C4-2B (cell line): Measurements from ENCODE around the gene KCNAB1.

ENCODE experiments used
- ZFX ChIP-seq: fragments of 450-650 bp; IDR thresholded peaks from 2 replicates; pipeline ENCODE4 v1.6.1; 2017
- TF ChIP-seq, protein P1 (sequence below): fragments of 450-650 bp; conservative IDR thresholded peaks from 2 replicates; pipeline ENCODE4 v1.5.1; 2017; ENCODE audit warnings: mild to moderate bottlenecking

GRCh38 chr3:156448300-156448699 is 327.9 kb downstream of the KCNAB1 start:
- TF ChIP-seq, protein P1, sequence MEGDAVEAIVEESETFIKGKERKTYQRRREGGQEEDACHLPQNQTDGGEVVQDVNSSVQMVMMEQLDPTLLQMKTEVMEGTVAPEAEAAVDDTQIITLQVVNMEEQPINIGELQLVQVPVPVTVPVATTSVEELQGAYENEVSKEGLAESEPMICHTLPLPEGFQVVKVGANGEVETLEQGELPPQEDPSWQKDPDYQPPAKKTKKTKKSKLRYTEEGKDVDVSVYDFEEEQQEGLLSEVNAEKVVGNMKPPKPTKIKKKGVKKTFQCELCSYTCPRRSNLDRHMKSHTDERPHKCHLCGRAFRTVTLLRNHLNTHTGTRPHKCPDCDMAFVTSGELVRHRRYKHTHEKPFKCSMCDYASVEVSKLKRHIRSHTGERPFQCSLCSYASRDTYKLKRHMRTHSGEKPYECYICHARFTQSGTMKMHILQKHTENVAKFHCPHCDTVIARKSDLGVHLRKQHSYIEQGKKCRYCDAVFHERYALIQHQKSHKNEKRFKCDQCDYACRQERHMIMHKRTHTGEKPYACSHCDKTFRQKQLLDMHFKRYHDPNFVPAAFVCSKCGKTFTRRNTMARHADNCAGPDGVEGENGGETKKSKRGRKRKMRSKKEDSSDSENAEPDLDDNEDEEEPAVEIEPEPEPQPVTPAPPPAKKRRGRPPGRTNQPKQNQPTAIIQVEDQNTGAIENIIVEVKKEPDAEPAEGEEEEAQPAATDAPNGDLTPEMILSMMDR, result peak; percentile 55
- TF ChIP-seq ZFX, result no peak
